ENCODE results near the gene LRRC8B.

The LRRC8B gene

DNA sequence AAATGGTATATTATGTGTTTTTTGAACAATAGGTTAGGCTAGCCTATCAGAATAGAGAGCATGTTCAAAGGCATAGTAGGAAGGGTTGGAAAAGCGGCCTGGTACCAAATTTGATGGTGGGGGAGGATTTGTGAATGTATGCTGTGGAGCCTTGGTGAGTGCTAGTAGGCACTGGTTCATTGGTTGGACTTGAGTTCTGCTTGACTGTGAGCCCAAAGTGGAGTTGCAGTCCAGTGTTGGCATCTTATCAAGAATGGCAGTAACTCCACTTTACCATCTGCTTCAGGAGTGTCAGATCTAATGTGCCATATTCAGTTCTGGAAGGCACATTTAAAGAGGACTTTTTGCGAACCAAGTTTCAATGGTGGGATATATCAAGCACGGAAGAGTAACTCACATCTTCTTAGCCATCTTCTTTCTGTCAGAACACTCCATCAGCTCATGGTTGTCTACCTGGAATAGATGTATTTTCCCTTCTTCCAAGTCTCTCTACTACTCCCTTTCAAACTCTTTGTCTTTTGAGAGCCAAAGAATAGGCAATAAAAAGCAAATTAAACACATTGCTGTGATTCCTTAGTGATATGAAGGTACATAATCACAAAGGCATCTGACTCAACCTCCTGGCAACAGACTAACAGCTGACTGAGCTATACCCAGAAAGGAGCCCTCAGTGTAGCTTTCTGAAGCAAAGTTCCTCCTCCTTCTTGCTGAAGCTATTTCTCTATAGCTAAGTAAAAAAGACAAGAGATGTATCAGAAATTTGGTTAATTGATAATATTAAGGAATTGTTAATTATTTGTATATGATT lies 21.7 kb downstream of the LRRC8B start:
- DNase-seq (ENCODE audit: low read depth in 2 of 3, low spot score in 2 of 3): no peak

GRCh38 chr1:89546934-89547562 lies 22.4 kb downstream of the LRRC8B start:
- no peak for DNase-seq (ENCODE audit: low read depth in 2 of 3, low spot score in 2 of 3)

DNA sequence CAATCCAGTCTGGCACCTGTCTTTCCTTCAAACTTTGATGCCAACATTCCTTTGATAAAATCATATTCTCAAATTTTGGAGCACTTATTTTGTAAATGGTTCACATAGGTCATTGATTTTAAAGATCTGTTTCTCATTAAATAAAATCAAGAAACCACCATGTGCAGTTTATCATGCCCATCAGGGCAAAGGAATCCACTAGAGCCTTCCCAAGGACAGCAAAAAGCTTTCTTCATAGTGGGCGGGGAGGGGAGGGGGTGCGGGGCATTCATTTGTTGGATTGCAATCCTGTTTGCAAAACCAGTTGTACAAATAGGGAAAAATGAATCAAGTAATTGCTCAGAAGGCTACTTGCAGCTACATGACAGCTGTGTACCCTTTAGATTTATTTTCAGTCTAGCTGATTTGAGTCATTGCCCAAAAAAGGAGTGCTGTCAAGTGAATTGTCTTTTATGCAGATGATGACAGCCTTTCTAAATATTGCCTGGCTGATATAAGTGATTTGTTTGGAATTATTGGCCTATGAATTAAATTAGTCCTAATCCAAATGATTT lies 23.0 kb downstream of the LRRC8B start:
- no peak for DNase-seq (ENCODE audit: low read depth in 2 of 3, low spot score in 2 of 3)

GRCh38 chr1:89548122-89548857 lies 23.7 kb downstream of the LRRC8B start:
- no peak for DNase-seq (ENCODE audit: low read depth in 2 of 3, low spot score in 2 of 3)

DNA sequence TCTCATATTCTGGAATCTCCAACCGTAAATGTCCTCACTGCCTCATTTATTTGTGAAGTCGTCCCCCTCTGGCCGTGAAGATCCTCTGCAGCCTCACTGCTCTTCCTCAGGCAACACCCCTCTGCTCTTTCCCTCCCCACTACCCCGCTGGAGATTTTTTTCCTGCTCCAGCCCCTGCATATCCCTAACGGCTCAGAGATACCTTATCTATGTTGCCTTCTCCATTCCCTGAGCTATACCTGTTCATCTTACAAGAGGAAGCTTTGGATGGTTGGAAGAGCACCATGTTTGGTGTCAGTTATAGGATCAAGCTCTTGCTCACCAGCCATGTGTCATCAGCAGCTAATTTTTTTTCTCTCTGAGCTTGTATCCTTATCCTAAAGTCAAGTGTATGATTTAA lies 26.4 kb downstream of the LRRC8B start:
- DNase-seq (ENCODE audit: low read depth in 2 of 3, low spot score in 2 of 3): no peak

DNA sequence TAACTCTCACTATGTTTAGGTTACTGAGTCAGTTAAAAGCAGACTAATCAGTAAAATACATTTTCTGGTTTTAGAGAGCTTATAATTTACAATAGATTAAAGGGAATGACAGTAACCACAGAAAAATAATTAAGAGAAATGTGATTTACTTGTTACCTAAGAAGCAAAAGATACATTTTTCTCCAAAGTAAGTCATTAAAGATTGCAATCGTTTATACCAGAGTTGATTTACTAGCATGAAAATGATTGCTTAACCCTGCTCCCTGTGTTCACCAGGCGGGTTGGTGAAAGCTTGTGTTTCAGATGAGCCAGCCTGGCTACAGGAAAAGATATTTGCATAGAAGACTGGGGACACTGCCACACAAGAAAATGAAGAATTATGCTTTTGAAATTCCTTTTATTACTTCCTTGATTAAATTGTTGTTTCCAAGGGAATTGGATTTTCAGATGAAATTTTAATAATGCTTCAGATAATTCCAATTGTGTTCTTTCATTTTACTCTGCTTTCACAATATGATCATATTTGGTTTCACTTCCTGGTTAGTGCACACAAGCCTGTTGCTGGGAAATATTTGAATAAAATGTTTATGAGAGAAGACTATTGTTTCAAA lies 27.9 kb downstream of the LRRC8B start:
- DNase-seq (ENCODE audit: low read depth in 2 of 3, low spot score in 2 of 3): no peak

DNA sequence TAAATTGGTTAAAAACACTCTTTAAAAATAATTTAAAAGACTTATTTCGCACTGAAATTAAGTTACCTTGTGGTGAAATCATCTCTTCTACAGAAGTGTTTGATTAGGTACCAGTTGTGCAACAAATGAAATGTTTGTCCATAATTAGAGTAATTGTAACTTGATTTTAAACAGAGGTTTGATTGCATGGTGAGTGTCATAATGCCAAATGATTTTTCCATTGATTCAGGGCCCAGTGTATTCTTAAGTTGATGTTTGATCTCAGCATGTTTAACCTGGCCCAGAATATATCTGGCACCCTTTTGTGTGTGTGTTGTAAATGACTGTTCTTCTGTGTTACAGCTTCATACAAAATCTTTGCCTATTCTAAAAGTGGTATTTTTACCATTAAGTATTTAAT lies 28.5 kb downstream of the LRRC8B start:
- no peak for DNase-seq (ENCODE audit: low read depth in 2 of 3, low spot score in 2 of 3)

- no peak for DNase-seq (ENCODE audit: low read depth in 2 of 3, low spot score in 2 of 3)
Measured at GRCh38 chr1:89555550-89555949, 30.9 kb downstream of the LRRC8B start.

GRCh38 chr1:89556726-89557444 lies 32.3 kb downstream of the LRRC8B start:
- DNase-seq (ENCODE audit: low read depth in 2 of 3, low spot score in 2 of 3): no peak

- DNase-seq (ENCODE audit: low read depth in 2 of 3, low spot score in 2 of 3): no peak
Measured at GRCh38 chr1:89557445-89557825, 32.8 kb downstream of the LRRC8B start.

- DNase-seq (ENCODE audit: low read depth in 2 of 3, low spot score in 2 of 3): no peak
Measured at GRCh38 chr1:89557956-89558355, 33.3 kb downstream of the LRRC8B start.

DNA sequence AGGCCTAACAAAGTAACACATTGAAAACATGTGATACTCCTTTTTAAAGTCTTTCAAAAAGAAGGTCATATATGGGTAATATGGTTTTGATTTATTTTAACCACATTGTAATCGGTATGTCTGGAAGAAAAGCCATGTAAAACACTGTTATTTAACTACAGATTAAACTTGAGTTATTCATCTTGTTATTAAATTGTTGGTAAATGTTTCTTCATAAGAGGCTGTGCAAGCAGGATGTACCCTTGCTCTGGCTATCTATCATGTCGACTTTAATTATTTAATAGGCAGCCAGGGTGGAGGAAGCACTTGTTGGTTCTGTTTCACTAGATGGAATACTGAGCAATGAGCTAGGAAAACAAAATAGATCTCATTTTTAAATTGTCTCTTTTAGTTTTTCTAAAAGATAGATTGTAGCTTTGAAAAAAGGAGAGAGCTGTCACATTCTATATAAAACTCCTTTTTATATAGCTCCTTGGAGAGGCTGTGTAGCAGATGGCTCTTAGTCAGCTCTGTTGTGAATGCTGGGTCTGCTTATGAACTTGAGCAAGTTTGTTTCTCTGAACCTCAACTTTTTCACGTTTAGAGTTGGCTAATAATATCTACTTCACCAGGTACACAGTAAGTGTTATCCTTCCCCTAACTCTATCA lies 39.5 kb downstream of the LRRC8B start:
- DNase-seq (ENCODE audit: low read depth in 2 of 3, low spot score in 2 of 3): no peak

DNA sequence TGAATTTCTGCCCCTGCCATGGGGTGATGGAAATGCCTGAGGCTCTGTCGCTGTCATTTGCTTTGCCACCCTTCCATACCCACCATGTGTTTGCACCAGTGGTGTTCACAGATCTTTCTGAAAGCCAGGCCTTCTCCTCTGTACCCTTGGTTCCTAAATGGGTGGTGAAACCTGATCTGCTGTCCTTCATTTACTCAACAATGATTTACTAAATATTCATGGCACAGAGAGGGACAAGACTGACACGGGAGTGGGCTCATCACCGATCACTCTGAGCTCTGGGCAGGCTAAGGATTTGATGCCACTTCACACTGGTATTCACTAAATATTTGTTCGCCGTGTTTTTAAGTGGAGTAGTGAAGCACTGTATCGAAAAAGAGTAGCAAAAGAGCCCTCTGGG lies 40.9 kb downstream of the LRRC8B start:
- DNase-seq (ENCODE audit: low read depth in 2 of 3, low spot score in 2 of 3): no peak

DNA sequence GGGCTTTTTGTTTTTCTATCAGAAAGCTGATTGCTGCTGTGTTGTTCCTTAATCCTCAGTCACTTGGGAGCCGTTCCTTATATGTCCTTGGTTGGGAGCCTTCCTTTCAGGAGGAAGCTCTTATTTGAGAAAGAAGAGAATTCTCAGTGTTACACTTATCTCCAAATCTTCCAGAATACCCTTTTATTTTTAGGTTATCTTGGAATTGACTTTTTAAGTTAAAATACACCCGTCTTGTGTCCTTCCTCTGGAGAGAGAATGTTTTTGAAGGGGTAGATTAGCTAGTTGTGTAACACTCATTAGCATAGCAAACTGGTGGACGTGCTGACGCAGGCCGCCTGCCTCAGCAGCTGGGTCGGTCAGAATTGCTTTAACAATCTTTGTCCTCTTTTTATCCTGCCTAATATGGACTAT lies 42.1 kb downstream of the LRRC8B start:
- DNase-seq (ENCODE audit: low read depth in 2 of 3, low spot score in 2 of 3): no peak

DNA sequence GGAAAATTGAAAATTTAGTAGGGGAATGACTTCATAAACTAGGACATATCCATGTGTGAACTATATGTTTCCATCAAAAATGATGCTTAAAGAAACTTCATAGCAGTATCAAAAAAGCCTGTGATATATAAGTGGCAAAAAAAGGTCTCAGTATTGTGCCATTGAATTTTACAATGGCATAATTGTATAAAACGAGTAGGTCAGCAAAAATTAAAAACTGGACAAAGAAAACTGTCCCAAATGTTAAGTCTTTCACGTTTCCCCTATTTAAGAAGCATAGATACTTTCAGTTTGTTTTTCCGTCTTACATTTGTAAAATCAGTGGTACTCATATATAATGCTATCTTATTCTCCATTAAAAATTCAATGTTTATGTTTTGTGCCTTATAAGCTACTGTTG lies 43.2 kb downstream of the LRRC8B start:
- no peak for DNase-seq (ENCODE audit: low read depth in 2 of 3, low spot score in 2 of 3)

DNA sequence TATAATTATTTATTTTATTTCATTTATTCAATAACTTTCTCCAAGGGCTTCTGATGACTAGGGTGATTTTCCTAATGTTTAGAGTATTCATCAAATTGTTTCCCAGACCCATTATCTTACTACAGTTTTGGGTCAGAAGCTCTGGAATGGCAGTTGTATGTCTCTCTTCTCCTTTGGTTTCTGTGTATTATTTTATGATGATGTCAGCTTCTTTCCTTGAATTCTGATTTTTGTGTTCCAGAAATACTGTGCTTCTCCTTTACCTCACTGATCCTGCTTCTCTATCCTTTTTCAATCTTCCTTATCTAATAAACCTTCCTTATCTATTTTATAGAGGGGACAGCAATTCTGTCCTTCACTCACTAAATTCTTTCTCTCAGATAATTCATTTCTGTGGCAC lies 48.8 kb downstream of the LRRC8B start:
- DNase-seq (ENCODE audit: low read depth in 2 of 3, low spot score in 2 of 3): no peak

GRCh38 chr1:89574621-89575020 lies 50.0 kb downstream of the LRRC8B start:
- no peak for DNase-seq (ENCODE audit: low read depth in 2 of 3, low spot score in 2 of 3)

DNA sequence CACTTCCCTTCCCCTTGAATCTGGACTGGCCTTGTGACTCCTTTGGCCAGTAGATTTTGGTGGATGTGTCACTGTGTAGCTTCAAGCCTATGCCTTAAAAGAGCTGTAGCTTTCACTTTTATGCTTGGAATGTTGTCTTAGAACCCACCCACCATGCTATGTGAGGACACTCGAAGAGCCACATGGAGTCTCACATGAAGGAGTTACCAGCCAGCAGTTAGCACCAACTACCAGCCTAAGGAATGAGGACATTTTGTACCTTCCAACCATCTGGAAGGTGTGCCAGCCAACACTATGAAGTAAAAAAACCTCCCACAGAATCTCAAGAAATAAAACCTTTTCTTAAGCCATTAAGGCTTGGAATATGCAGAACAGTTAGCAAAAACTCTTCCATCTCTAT lies 50.6 kb downstream of the LRRC8B start:
- no peak for DNase-seq (ENCODE audit: low read depth in 2 of 3, low spot score in 2 of 3)

- DNase-seq (ENCODE audit: low read depth in 2 of 3, low spot score in 2 of 3): no peak
Measured at GRCh38 chr1:89576013-89576412, 51.4 kb downstream of the LRRC8B start.

- DNase-seq (ENCODE audit: low read depth in 2 of 3, low spot score in 2 of 3): no peak
Measured at GRCh38 chr1:89578151-89578550, 53.5 kb downstream of the LRRC8B start.
